GM19468 (cell line): Measurements from ENCODE around the gene KRT76.

Source experiments
- ATAC-seq: cut with Tn5 transposase; IDR thresholded peaks from one replicate; pipeline ENCODE4 v1.9.1; 2021; ENCODE audit warnings: mild to moderate bottlenecking, moderate library complexity, moderate number of reproducible peaks; ENCODE audit not compliant: unreplicated experiment; ENCODE audit errors: extremely low read depth

KRT76 gene

GRCh38 chr12:52787324-52788191 is 10.4 kb upstream of the KRT76 start:
- ATAC-seq = no peak

GRCh38 chr12:52784909-52785308 is 7.8 kb upstream of the KRT76 start:
- ATAC-seq = no peak

- no peak for ATAC-seq
Measured at GRCh38 chr12:52783563-52784316, 6.6 kb upstream of the KRT76 start.

- ATAC-seq = no peak
Measured at GRCh38 chr12:52782502-52782901, 5.4 kb upstream of the KRT76 start.

- no peak for ATAC-seq
Measured at GRCh38 chr12:52781399-52782082, 4.4 kb upstream of the KRT76 start.

- no peak for ATAC-seq
Measured at GRCh38 chr12:52779914-52780313, 2.8 kb upstream of the KRT76 start.

GRCh38 chr12:52778833-52779232 is 1.7 kb upstream of the KRT76 start:
- ATAC-seq = no peak

- no peak for ATAC-seq
Measured at GRCh38 chr12:52777566-52777965, 421 bp upstream of the KRT76 start.

- ATAC-seq = no peak
Measured at GRCh38 chr12:52776435-52776834, 710 bp downstream of the KRT76 start.

GRCh38 chr12:52774629-52775250 is 2.4 kb downstream of the KRT76 start:
- no peak for ATAC-seq

- ATAC-seq = no peak
Measured at GRCh38 chr12:52772772-52773171, 4.4 kb downstream of the KRT76 start.

GRCh38 chr12:52772188-52772587 is 5.0 kb downstream of the KRT76 start:
- ATAC-seq = no peak

GRCh38 chr12:52771505-52771904 is 5.6 kb downstream of the KRT76 start:
- no peak for ATAC-seq

- ATAC-seq = no peak
Measured at GRCh38 chr12:52771088-52771487, 6.1 kb downstream of the KRT76 start.

GRCh38 chr12:52769946-52770345 is 7.2 kb downstream of the KRT76 start:
- ATAC-seq = no peak

GRCh38 chr12:52769354-52769753 is 7.8 kb downstream of the KRT76 start:
- no peak for ATAC-seq

GRCh38 chr12:52768479-52769200 is 8.5 kb downstream of the KRT76 start:
- no peak for ATAC-seq

- no peak for ATAC-seq
Measured at GRCh38 chr12:52767427-52767826, 9.7 kb downstream of the KRT76 start.

GRCh38 chr12:52767020-52767379 is 10.1 kb downstream of the KRT76 start:
- ATAC-seq = no peak
